HG03175 (cell line): ENCODE results near the gene OR7A5.
A peak's percentile ranks its signal among the peaks of the same experiment; 100 is the strongest.
"Not testable (repeated sequence)": the region's sequence is repeated elsewhere in the genome, so short reads cannot be mapped to it uniquely, and the experiment has no call there.

Experiments used
- ATAC-seq: cut with Tn5 transposase; IDR thresholded peaks from one replicate; pipeline ENCODE4 v1.9.1; 2021; ENCODE audit warnings: mild to moderate bottlenecking, moderate library complexity; ENCODE audit not compliant: unreplicated experiment

Gene OR7A5

GRCh38 chr19:14785102-14785793, 49.7 kb downstream of the OR7A5 start:
- ATAC-seq = peak; percentile 36

- peak; percentile 55 for ATAC-seq
These were observed 50.3 kb downstream of the OR7A5 start for GRCh38 chr19:14784730-14785101.

- ATAC-seq = not testable (repeated sequence)
These were observed 51.5 kb downstream of the OR7A5 start for GRCh38 chr19:14783410-14783998.

- no peak for ATAC-seq
These were observed 52.2 kb downstream of the OR7A5 start for GRCh38 chr19:14782626-14783409.

GRCh38 chr19:14781713-14782536, 53.1 kb downstream of the OR7A5 start:
- ATAC-seq = not testable (repeated sequence)

- not testable (repeated sequence) for ATAC-seq
These were observed 54.3 kb downstream of the OR7A5 start for GRCh38 chr19:14780622-14781225.

- ATAC-seq = no peak
These were observed 55.8 kb downstream of the OR7A5 start for GRCh38 chr19:14779151-14779550.

GRCh38 chr19:14778110-14778845, 56.7 kb downstream of the OR7A5 start, which contains the start of gene ADGRE2:
ADGRE2 (minus strand) TSS chr19:14778560; CDS start chr19:14776756, 1,804 bp downstream.
- not testable (repeated sequence) for ATAC-seq

- ATAC-seq = not testable (repeated sequence)
These were observed 57.3 kb downstream of the OR7A5 start for GRCh38 chr19:14777645-14778044.
